ENCODE data around the gene SEMG1. TPM values are rescaled to one million over a fixed set of nuclear protein-coding genes. Genes with fewer than 3 reads are reported as not detected.

The SEMG1 gene
- not detected in 2 replicates for polyA plus RNA-seq

GRCh38 chr20:45206725-45207124 is at the start of gene SEMG1:
TSS of gene SEMG1 (plus strand) at chr20:45207033. CDS start at chr20:45207054, 21 bp downstream.

GRCh38 chr20:45174434-45175364 is 32.1 kb upstream of the SEMG1 start, which contains the start of gene PI3:
TSS of gene PI3 (plus strand) at chr20:45174902. CDS start at chr20:45174923, 21 bp downstream.

GRCh38 chr20:45221076-45221475 is 14.2 kb downstream of the SEMG1 start, which contains the start of gene SEMG2:
TSS of gene SEMG2 (plus strand) at chr20:45221373. CDS start at chr20:45221390, 17 bp downstream.

GRCh38 chr20:45254383-45255262 is 47.8 kb downstream of the SEMG1 start, which contains the start of gene SLPI:
TSS of gene SLPI (minus strand) at chr20:45254564. CDS start at chr20:45254543, 21 bp downstream.

Other genes with a start within 250 kb of the SEMG1 start
- gene TOMM34, start 246.6 kb upstream of the SEMG1 start, polyA plus RNA-seq = 7.6 and 14.2 TPM in 2 replicates
- gene STK4, start 240.5 kb upstream of the SEMG1 start, polyA plus RNA-seq = 4.8 and 22.6 TPM in 2 replicates
- gene KCNS1, start 105.9 kb upstream of the SEMG1 start, polyA plus RNA-seq = 1.2 and 2.7 TPM in 2 replicates
- not detected in 2 replicates for gene WFDC5, start 91.9 kb upstream of the SEMG1 start, polyA plus RNA-seq
- not detected in 2 replicates for gene WFDC12, start 82.6 kb upstream of the SEMG1 start, polyA plus RNA-seq
- not detected in 2 replicates for gene PI3, start 32.1 kb upstream of the SEMG1 start, polyA plus RNA-seq
- gene SEMG2, start 14.3 kb downstream of the SEMG1 start, polyA plus RNA-seq = not detected in 2 replicates
- not detected in 2 replicates for gene SLPI, start 47.5 kb downstream of the SEMG1 start, polyA plus RNA-seq
- not detected in 2 replicates for gene RBPJL, start 99.8 kb downstream of the SEMG1 start, polyA plus RNA-seq
- gene MATN4, start 101.3 kb downstream of the SEMG1 start, polyA plus RNA-seq = not detected in 2 replicates
- 0.42 and 0.70 TPM in 2 replicates for gene SDC4, start 141.4 kb downstream of the SEMG1 start, polyA plus RNA-seq
- gene SYS1, start 156.1 kb downstream of the SEMG1 start, polyA plus RNA-seq = 21.0 and 36.5 TPM in 2 replicates
- 2.1 and 3.8 TPM in 2 replicates for gene TP53TG5, start 171.3 kb downstream of the SEMG1 start, polyA plus RNA-seq
- gene DBNDD2, start 201.3 kb downstream of the SEMG1 start, polyA plus RNA-seq = 608 and 690 TPM in 2 replicates
- 386 and 507 TPM in 2 replicates for gene PIGT, start 209.1 kb downstream of the SEMG1 start, polyA plus RNA-seq